Measurements from ENCODE around the gene RPRD1A.
A peak's percentile ranks its signal among the peaks of the same experiment; 100 is the strongest.

The RPRD1A gene

GRCh38 chr18:36006997-36007396 is 60.4 kb downstream of the RPRD1A start:
- no peak for DNase-seq (ENCODE audit: low read depth in 1 of 2, low spot score in 1 of 2)
- no peak for TF ChIP-seq JUND (IDR thresholded peaks at IDR 0.05; ENCODE audit: low read depth)
- in situ Hi-C loops (cut with HindIII; ENCODE audit: low pct_unique_long_range_greater_than_20kb, low sequenced_read_pairs) = no loop called here

- DNase-seq (ENCODE audit: low read depth in 1 of 2, low spot score in 1 of 2) = no peak
- in situ Hi-C loops (cut with HindIII; ENCODE audit: low pct_unique_long_range_greater_than_20kb, low sequenced_read_pairs) = no loop called here
- TF ChIP-seq JUND (IDR thresholded peaks at IDR 0.05; ENCODE audit: low read depth) = no peak
These were observed 67.4 kb downstream of the RPRD1A start for GRCh38 chr18:35999925-36000324.

GRCh38 chr18:35998967-35999366 is 68.4 kb downstream of the RPRD1A start:
- no peak for TF ChIP-seq JUND (IDR thresholded peaks at IDR 0.05; ENCODE audit: low read depth)
- in situ Hi-C loops (cut with HindIII; ENCODE audit: low pct_unique_long_range_greater_than_20kb, low sequenced_read_pairs) = no loop called here
- peak in 1 of 2 experiments; percentile 18 for DNase-seq (ENCODE audit: low read depth in 1 of 2, low spot score in 1 of 2)

- no peak for DNase-seq (ENCODE audit: low read depth in 1 of 2, low spot score in 1 of 2)
- TF ChIP-seq JUND (IDR thresholded peaks at IDR 0.05; ENCODE audit: low read depth) = no peak
- in situ Hi-C loops (cut with HindIII; ENCODE audit: low pct_unique_long_range_greater_than_20kb, low sequenced_read_pairs) = no loop called here
These were observed 74.3 kb downstream of the RPRD1A start for GRCh38 chr18:35993013-35993412.

GRCh38 chr18:35991696-35992095 is 75.7 kb downstream of the RPRD1A start:
- no peak for TF ChIP-seq JUND (IDR thresholded peaks at IDR 0.05; ENCODE audit: low read depth)
- no peak for DNase-seq (ENCODE audit: low read depth in 1 of 2, low spot score in 1 of 2)
- in situ Hi-C loops (cut with HindIII; ENCODE audit: low pct_unique_long_range_greater_than_20kb, low sequenced_read_pairs) = no loop called here

GRCh38 chr18:35983818-35984217 is 83.5 kb downstream of the RPRD1A start:
- TF ChIP-seq JUND (IDR thresholded peaks at IDR 0.05; ENCODE audit: low read depth) = no peak
- no peak for DNase-seq (ENCODE audit: low read depth in 1 of 2, low spot score in 1 of 2)
- in situ Hi-C loops (cut with HindIII; ENCODE audit: low pct_unique_long_range_greater_than_20kb, low sequenced_read_pairs) = no loop called here

- TF ChIP-seq JUND (IDR thresholded peaks at IDR 0.05; ENCODE audit: low read depth) = no peak
- in situ Hi-C loops (cut with HindIII; ENCODE audit: low pct_unique_long_range_greater_than_20kb, low sequenced_read_pairs) = no loop called here
- DNase-seq (ENCODE audit: low read depth in 1 of 2, low spot score in 1 of 2) = no peak
These were observed 84.2 kb downstream of the RPRD1A start for GRCh38 chr18:35983147-35983546.

- in situ Hi-C loops (cut with HindIII; ENCODE audit: low pct_unique_long_range_greater_than_20kb, low sequenced_read_pairs) = no loop called here
- DNase-seq (ENCODE audit: low read depth in 1 of 2, low spot score in 1 of 2) = no peak
- no peak for TF ChIP-seq JUND (IDR thresholded peaks at IDR 0.05; ENCODE audit: low read depth)
These were observed 84.8 kb downstream of the RPRD1A start for GRCh38 chr18:35982409-35983114.

GRCh38 chr18:35979112-35979511 is 88.2 kb downstream of the RPRD1A start:
- TF ChIP-seq JUND (IDR thresholded peaks at IDR 0.05; ENCODE audit: low read depth) = no peak
- no peak for DNase-seq (ENCODE audit: low read depth in 1 of 2, low spot score in 1 of 2)
- in situ Hi-C loops (cut with HindIII; ENCODE audit: low pct_unique_long_range_greater_than_20kb, low sequenced_read_pairs) = no loop called here

- DNase-seq (ENCODE audit: low read depth in 1 of 2, low spot score in 1 of 2) = no peak
- in situ Hi-C loops (cut with HindIII; ENCODE audit: low pct_unique_long_range_greater_than_20kb, low sequenced_read_pairs) = no loop called here
- TF ChIP-seq JUND (IDR thresholded peaks at IDR 0.05; ENCODE audit: low read depth) = no peak
These were observed 93.2 kb downstream of the RPRD1A start for GRCh38 chr18:35974181-35974580.

GRCh38 chr18:35973650-35974049 is 93.7 kb downstream of the RPRD1A start:
- no peak for TF ChIP-seq JUND (IDR thresholded peaks at IDR 0.05; ENCODE audit: low read depth)
- in situ Hi-C loops (cut with HindIII; ENCODE audit: low pct_unique_long_range_greater_than_20kb, low sequenced_read_pairs) = no loop called here
- no peak for DNase-seq (ENCODE audit: low read depth in 1 of 2, low spot score in 1 of 2)

GRCh38 chr18:35972197-35973000 is 95.0 kb downstream of the RPRD1A start, which contains the start of gene RMP24:
Gene RMP24, plus strand, starts transcription at chr18:35972679.
- TF ChIP-seq JUND (IDR thresholded peaks at IDR 0.05; ENCODE audit: low read depth) = no peak
- in situ Hi-C loops (cut with HindIII; ENCODE audit: low pct_unique_long_range_greater_than_20kb, low sequenced_read_pairs) = no loop called here
- peak; percentile 59 to 95 for DNase-seq (ENCODE audit: low read depth in 1 of 2, low spot score in 1 of 2)

- DNase-seq (ENCODE audit: low read depth in 1 of 2, low spot score in 1 of 2) = no peak
- TF ChIP-seq JUND (IDR thresholded peaks at IDR 0.05; ENCODE audit: low read depth) = no peak
- in situ Hi-C loops (cut with HindIII; ENCODE audit: low pct_unique_long_range_greater_than_20kb, low sequenced_read_pairs) = no loop called here
These were observed 95.6 kb downstream of the RPRD1A start for GRCh38 chr18:35971661-35972196.
